Left colon (tissue), 2 donors: ENCODE measurements around the gene GAA. TPM values are rescaled to one million over a fixed set of nuclear protein-coding genes. Genes with fewer than 3 reads are reported as not detected.
"Not testable (repeated sequence)": the region's sequence is repeated elsewhere in the genome, so short reads cannot be mapped to it uniquely, and the experiment has no call there.

Experiments used
- ATAC-seq: fragments of 200-7000 bp; cut with Tn5 transposase; one replicate; pipeline ENCODE4 v1.9.1; 2020; ENCODE audit warnings: mild to moderate bottlenecking, moderate library complexity
- DNase-seq, 2 donors: peaks; one replicate each; pipeline ENCODE4 v3.0.0-alpha.2; 2020
- intact Hi-C, 2 donors: fragments of 100-400 bp; cut with DNase I in 1 of 2; cut with micrococcal nuclease in 1 of 2; formaldehyde crosslinking; loops; one replicate each; pipeline versions ENCODE4 v1.11.2 to v1.14.0; 2022; cut with DNase I, micrococcal nuclease
- total RNA-seq, 2 donors: library from RNA; stranded (reverse); fragmentation: NEBNext Ultra II Directional; extraction: Animal tissue kit (Norgen Biotek cat#: 25700); gene quantifications; one replicate each; pipeline ENCODE4 v1.2.1, GENCODE V29; 2021
- donor health status: DM: no; HTN: no; CAD: no.
- donor health status: DM: yes; HTN: yes; CAD: no.

GAA gene
- total RNA-seq, 2 donors from 2014 or later, result 44.4 to 51.2 TPM

- ATAC-seq (no peak), DNase-seq (no peak)
- intact Hi-C loops, result loop anchor here in 1 of 2 donors (10.0 kb wide), 1 partner anchor 77 kb away; no protein-coding TSS in a partner anchor
These were observed 19.8 kb upstream of the GAA start for GRCh38 chr17:80081596-80081995.

- ATAC-seq, result peak; percentile 65
- DNase-seq, result peak in 1 of 2 donors; percentile 64
- intact Hi-C loops, result loop anchor here in 1 of 2 donors (10.0 kb wide), 1 partner anchor 78 kb away; no protein-coding TSS in a partner anchor
These were observed 18.8 kb upstream of the GAA start for GRCh38 chr17:80082403-80083135.

GRCh38 chr17:80083136-80083661 is 18.2 kb upstream of the GAA start:
- ATAC-seq, result no peak
- intact Hi-C loops, result loop anchor here in 1 of 2 donors (10.0 kb wide), 1 partner anchor 78 kb away; no protein-coding TSS in a partner anchor
- no peak for DNase-seq

GRCh38 chr17:80084773-80085172 is 16.6 kb upstream of the GAA start:
- ATAC-seq (no peak), DNase-seq (no peak)
- intact Hi-C loops, result loop anchor here in 1 of 2 donors (10.0 kb wide), 1 partner anchor 80 kb away; no protein-coding TSS in a partner anchor

- intact Hi-C loops, result loop anchor here in 1 of 2 donors (10.0 kb wide), 1 partner anchor 81 kb away; no protein-coding TSS in a partner anchor
- no peak for DNase-seq
- ATAC-seq, result no peak
These were observed 15.3 kb upstream of the GAA start for GRCh38 chr17:80086081-80086480.

- intact Hi-C loops, result loop anchor here in 1 of 2 donors (10.0 kb wide), 1 partner anchor 82 kb away; no protein-coding TSS in a partner anchor
- DNase-seq, result no peak
- no peak for ATAC-seq
These were observed 14.8 kb upstream of the GAA start for GRCh38 chr17:80086616-80087015.

- DNase-seq (no peak), ATAC-seq (no peak)
- intact Hi-C loops, result loop anchor here in 1 of 2 donors (10.0 kb wide), 1 partner anchor 83 kb away; no protein-coding TSS in a partner anchor
These were observed 13.8 kb upstream of the GAA start for GRCh38 chr17:80087346-80088265.

GRCh38 chr17:80089762-80090161 is 11.6 kb upstream of the GAA start:
- intact Hi-C loops, result loop anchor here in 1 of 2 donors (10.0 kb wide), 1 partner anchor 85 kb away; no protein-coding TSS in a partner anchor
- DNase-seq (no peak), ATAC-seq (no peak)

GRCh38 chr17:80090164-80090563 is 11.2 kb upstream of the GAA start:
- ATAC-seq, DNase-seq, intact Hi-C loops: not testable (repeated sequence)

- DNase-seq, result no peak
- no peak for ATAC-seq
- intact Hi-C loops, result no loop called here
These were observed 10.0 kb upstream of the GAA start for GRCh38 chr17:80091376-80091775.

- DNase-seq (peak in 1 of 2 donors; percentile 30), ATAC-seq (no peak)
- intact Hi-C loops, result no loop called here
These were observed 8.4 kb upstream of the GAA start for GRCh38 chr17:80092959-80093358.

GRCh38 chr17:80095038-80095843 is 6.1 kb upstream of the GAA start:
- intact Hi-C loops, result no loop called here
- no peak for ATAC-seq
- no peak for DNase-seq

GRCh38 chr17:80095844-80096475 is 5.4 kb upstream of the GAA start:
- DNase-seq (no peak), ATAC-seq (no peak)
- intact Hi-C loops, result no loop called here

GRCh38 chr17:80096561-80097021 is 4.8 kb upstream of the GAA start:
- ATAC-seq (no peak), DNase-seq (no peak)
- intact Hi-C loops, result no loop called here

GRCh38 chr17:80097127-80097621 is 4.2 kb upstream of the GAA start:
- DNase-seq (no peak), ATAC-seq (no peak)
- intact Hi-C loops, result no loop called here

GRCh38 chr17:80097844-80098691 is 3.3 kb upstream of the GAA start:
- ATAC-seq (no peak), DNase-seq (no peak)
- intact Hi-C loops, result no loop called here
